ENCODE data around the gene UGT2B15. TPM values are rescaled to one million over a fixed set of nuclear protein-coding genes. Genes with fewer than 3 reads are reported as not detected.

Gene UGT2B15
- polyA plus RNA-seq, 1 donor (not counting 4 experiments of a cell fraction or from before 2014, with no cell fraction given), result not detected

DNA sequence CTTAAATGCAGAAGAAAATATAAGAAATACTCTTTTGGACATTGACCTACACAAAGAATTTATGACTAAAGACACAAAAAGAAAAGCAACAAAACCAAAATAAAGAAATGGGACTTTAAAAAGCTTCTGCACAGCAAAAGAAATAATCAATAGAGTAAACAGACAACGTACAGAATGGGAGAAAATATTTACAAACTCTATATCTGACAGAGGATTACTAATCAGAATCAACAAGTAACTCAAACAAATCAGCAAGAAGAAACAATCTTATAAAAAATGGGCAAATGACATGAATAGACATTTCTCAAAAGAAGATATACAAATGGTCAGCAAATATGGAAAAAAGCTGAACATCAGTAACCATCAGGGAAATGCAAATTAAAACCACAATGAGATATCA is 56.7 kb downstream of the UGT2B15 start:
- Histone ChIP-seq H3K79me2 (ENCODE audit: control insufficient read depth, insufficient read depth, low read length) (no peaks in the 10 kb centered on the region), H3K9me3 (ENCODE audit: control insufficient read depth, low read depth, low read length) (no peaks in the 10 kb centered on the region), H2AFZ (ENCODE audit: control insufficient read depth, low read length) (no peak overlapping the region), H3K27ac (ENCODE audit: control insufficient read depth, insufficient read depth, low read length) (no peak overlapping the region), H3K4me2 (ENCODE audit: control insufficient read depth, extremely low read depth, insufficient read depth, low read depth, low read length) (no peak overlapping the region), H3K9ac (ENCODE audit: control insufficient read depth, extremely low read depth, insufficient read depth, low read length) (no peak overlapping the region), H3K27me3 (ENCODE audit: control insufficient read depth, extremely low read depth, insufficient read depth, low read length) (no peaks in the 10 kb centered on the region), H3K9me1 (ENCODE audit: control insufficient read depth, extremely low read depth, insufficient read depth, low read length) (no peaks in the 10 kb centered on the region), H3K4me3 (ENCODE audit: control insufficient read depth in 2 of 3, extremely low read depth in 1 of 3, insufficient read depth in 2 of 3, low read depth in 1 of 3, low read length in 3 of 3) (no peak overlapping the region), H3K36me3 (ENCODE audit: control insufficient read depth in 2 of 2, extremely low read depth in 1 of 2, insufficient read depth in 2 of 2, low read length in 2 of 2) (no peaks in the 10 kb centered on the region), H3K4me1 (ENCODE audit: control insufficient read depth, extremely low read depth, insufficient read depth, low read length) (no peaks in the 10 kb centered on the region), H4K20me1 (ENCODE audit: control insufficient read depth, extremely low read depth, insufficient read depth, low read length) (no peaks in the 10 kb centered on the region)
- TF ChIP-seq, protein P1, sequence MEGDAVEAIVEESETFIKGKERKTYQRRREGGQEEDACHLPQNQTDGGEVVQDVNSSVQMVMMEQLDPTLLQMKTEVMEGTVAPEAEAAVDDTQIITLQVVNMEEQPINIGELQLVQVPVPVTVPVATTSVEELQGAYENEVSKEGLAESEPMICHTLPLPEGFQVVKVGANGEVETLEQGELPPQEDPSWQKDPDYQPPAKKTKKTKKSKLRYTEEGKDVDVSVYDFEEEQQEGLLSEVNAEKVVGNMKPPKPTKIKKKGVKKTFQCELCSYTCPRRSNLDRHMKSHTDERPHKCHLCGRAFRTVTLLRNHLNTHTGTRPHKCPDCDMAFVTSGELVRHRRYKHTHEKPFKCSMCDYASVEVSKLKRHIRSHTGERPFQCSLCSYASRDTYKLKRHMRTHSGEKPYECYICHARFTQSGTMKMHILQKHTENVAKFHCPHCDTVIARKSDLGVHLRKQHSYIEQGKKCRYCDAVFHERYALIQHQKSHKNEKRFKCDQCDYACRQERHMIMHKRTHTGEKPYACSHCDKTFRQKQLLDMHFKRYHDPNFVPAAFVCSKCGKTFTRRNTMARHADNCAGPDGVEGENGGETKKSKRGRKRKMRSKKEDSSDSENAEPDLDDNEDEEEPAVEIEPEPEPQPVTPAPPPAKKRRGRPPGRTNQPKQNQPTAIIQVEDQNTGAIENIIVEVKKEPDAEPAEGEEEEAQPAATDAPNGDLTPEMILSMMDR (optimal IDR thresholded peaks at IDR 0.05 in 1 of 3, IDR thresholded peaks at IDR 0.05 in 1 of 3, conservative IDR thresholded peaks at IDR 0.05 in 1 of 3; ENCODE audit: extremely low read depth in 1 of 3, insufficient read depth in 2 of 3, low read length in 3 of 3), result no peak
- no peak for TF ChIP-seq EZH2 (IDR thresholded peaks at IDR 0.05; ENCODE audit: low read length)
- DNase-seq (ENCODE audit: low read depth, low spot score) (no peak), FAIRE-seq (no peak)
- dilution Hi-C loops (cut with MboI; ENCODE audit: extremely low pct_ligation_motif_present, low sequenced_read_pairs), result no loop called here

DNA sequence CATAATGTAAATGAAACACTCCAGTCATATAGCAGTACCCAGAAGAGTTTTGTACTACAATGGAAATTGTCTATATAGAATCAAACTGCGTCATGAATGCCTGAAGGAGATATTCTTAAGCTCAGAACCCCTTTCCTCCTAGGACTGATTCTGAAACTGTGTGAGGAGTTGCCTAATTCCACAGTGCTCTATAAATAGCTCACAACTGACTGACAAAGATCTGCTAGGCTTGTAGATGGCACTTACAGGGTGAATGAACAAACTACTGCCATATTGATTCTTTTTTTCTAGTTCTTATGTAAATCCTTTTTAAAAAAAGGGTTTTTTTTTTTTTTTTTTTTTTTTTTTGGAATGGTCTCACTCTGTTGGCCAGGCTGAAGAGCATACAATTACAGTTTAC is 64.2 kb downstream of the UGT2B15 start:
- no peak for FAIRE-seq
- Histone ChIP-seq H4K20me1 (ENCODE audit: control insufficient read depth, extremely low read depth, insufficient read depth, low read length) (no peaks in the 10 kb centered on the region), H3K79me2 (ENCODE audit: control insufficient read depth, insufficient read depth, low read length) (no peaks in the 10 kb centered on the region), H3K36me3 (ENCODE audit: control insufficient read depth in 2 of 2, extremely low read depth in 1 of 2, insufficient read depth in 2 of 2, low read length in 2 of 2) (no peaks in the 10 kb centered on the region), H3K27me3 (ENCODE audit: control insufficient read depth, extremely low read depth, insufficient read depth, low read length) (no peaks in the 10 kb centered on the region), H3K4me1 (ENCODE audit: control insufficient read depth, extremely low read depth, insufficient read depth, low read length) (no peaks in the 10 kb centered on the region), H3K9me1 (ENCODE audit: control insufficient read depth, extremely low read depth, insufficient read depth, low read length) (no peaks in the 10 kb centered on the region), H3K9me3 (ENCODE audit: control insufficient read depth, low read depth, low read length) (no peaks in the 10 kb centered on the region), H3K9ac (ENCODE audit: control insufficient read depth, extremely low read depth, insufficient read depth, low read length) (no peak overlapping the region), H2AFZ (ENCODE audit: control insufficient read depth, low read length) (no peak overlapping the region), H3K4me3 (ENCODE audit: control insufficient read depth in 2 of 3, extremely low read depth in 1 of 3, insufficient read depth in 2 of 3, low read depth in 1 of 3, low read length in 3 of 3) (no peak overlapping the region), H3K4me2 (ENCODE audit: control insufficient read depth, extremely low read depth, insufficient read depth, low read depth, low read length) (no peak overlapping the region), H3K27ac (ENCODE audit: control insufficient read depth, insufficient read depth, low read length) (no peak overlapping the region)
- TF ChIP-seq, protein P1 (optimal IDR thresholded peaks at IDR 0.05 in 1 of 3, IDR thresholded peaks at IDR 0.05 in 1 of 3, conservative IDR thresholded peaks at IDR 0.05 in 1 of 3; ENCODE audit: extremely low read depth in 1 of 3, insufficient read depth in 2 of 3, low read length in 3 of 3), result no peak
- TF ChIP-seq EZH2 (IDR thresholded peaks at IDR 0.05; ENCODE audit: low read length), result no peak
- no peak for DNase-seq (ENCODE audit: low read depth, low spot score)
- dilution Hi-C loops (cut with MboI; ENCODE audit: extremely low pct_ligation_motif_present, low sequenced_read_pairs), result no loop called here
